Vagina (tissue), 2 donors: ENCODE results near the gene SETBP1. TPM values are rescaled to one million over a fixed set of nuclear protein-coding genes. Genes with fewer than 3 reads are reported as not detected.

Source experiments
- DNase-seq, 2 donors: peaks; one replicate each; pipeline ENCODE4 v3.0.0-alpha.2; 2017; ENCODE audit errors: extremely low spot score in 2 of 2
- H3K27ac ChIP-seq: fragments of 200-600 bp; sonication (generic); one replicate; pipeline ENCODE4 v1.5.1; 2019
- H3K27me3 ChIP-seq: fragments of 200-600 bp; sonication (generic); one replicate; pipeline ENCODE4 v1.5.1; 2019
- H3K36me3 ChIP-seq, 2 donors: fragments of 200-600 bp; sonication (generic); one replicate each; pipeline ENCODE4 v1.5.1; 2017 to 2019
- H3K4me1 ChIP-seq: fragments of 200-600 bp; sonication (generic); one replicate; pipeline ENCODE4 v1.5.1; 2019
- H3K4me3 ChIP-seq, 2 donors: fragments of 200-600 bp; sonication (generic); 1 replicate in 1 of 2; 2 replicates in 1 of 2; pipeline ENCODE4 v1.5.1; 2016 to 2019
- H3K9me3 ChIP-seq: fragments of 200-600 bp; sonication (generic); one replicate; pipeline ENCODE4 v1.5.1; 2019
- POLR2A ChIP-seq, 2 donors: fragments of 450-650 bp; IDR thresholded peaks; one replicate each; pipeline ENCODE4 v1.6.1; 2017; ENCODE audit warnings: antibody characterized with exemption in 2 of 2, mild to moderate bottlenecking in 2 of 2, moderate library complexity in 2 of 2
- POLR2AphosphoS5 ChIP-seq, 2 donors: sonication (generic); formaldehyde crosslinking; IDR thresholded peaks; one replicate each; pipeline ENCODE4 v1.9.0; 2017; ENCODE audit warnings: antibody characterized with exemption in 2 of 2, mild to moderate bottlenecking in 2 of 2, low read depth in 1 of 2; ENCODE audit not compliant: insufficient read depth in 1 of 2
- intact Hi-C: fragments of 100-400 bp; cut with DNase I; formaldehyde crosslinking; loops from one replicate; pipeline ENCODE4 v1.15.1; 2023
- total RNA-seq: library from RNA; depleted of rRNA; stranded (reverse); fragments of >200 nt; gene quantifications from one replicate; pipeline ENCODE4 v1.2.3, GENCODE V29; 2016
- TF ChIP-seq, protein P1 (sequence below), 3 experiments: fragments of 450-650 bp in 2 of 3; fragments of 200-600 bp in 1 of 3; sonication (generic) in 1 of 3; IDR thresholded peaks; one replicate each; pipeline ENCODE4 v1.5.1; 2017 to 2019; ENCODE audit warnings: antibody characterized with exemption in 3 of 3, mild to moderate bottlenecking in 2 of 3, moderate library complexity in 2 of 3

The SETBP1 gene
- total RNA-seq, 1 donor from 2014 or later, result 38.1 TPM

DNA sequence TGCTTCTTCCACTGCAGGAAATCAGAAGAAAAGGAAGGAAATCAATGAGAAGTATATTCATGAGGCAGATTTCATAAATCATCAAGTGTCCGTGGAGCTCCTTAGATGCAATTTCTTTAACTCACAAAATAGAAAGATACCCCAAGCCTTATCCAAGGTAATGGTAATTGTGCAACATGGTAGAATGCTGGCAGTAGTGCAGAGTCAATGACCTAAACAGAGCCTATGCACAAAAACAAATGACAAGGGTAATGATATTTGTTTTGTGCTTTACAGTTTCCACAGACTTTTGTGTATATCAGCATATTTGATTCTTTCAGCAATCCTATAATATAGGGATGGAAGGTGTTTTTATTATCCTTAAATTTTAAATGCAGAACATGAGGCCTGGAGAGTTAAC lies 102.7 kb downstream of the SETBP1 start:
- H3K9me3 ChIP-seq, result no peaks in the 10 kb centered on the region
- intact Hi-C loops, result no loop called here
- H3K27ac ChIP-seq, result no peak overlapping the region
- TF ChIP-seq, protein P1, sequence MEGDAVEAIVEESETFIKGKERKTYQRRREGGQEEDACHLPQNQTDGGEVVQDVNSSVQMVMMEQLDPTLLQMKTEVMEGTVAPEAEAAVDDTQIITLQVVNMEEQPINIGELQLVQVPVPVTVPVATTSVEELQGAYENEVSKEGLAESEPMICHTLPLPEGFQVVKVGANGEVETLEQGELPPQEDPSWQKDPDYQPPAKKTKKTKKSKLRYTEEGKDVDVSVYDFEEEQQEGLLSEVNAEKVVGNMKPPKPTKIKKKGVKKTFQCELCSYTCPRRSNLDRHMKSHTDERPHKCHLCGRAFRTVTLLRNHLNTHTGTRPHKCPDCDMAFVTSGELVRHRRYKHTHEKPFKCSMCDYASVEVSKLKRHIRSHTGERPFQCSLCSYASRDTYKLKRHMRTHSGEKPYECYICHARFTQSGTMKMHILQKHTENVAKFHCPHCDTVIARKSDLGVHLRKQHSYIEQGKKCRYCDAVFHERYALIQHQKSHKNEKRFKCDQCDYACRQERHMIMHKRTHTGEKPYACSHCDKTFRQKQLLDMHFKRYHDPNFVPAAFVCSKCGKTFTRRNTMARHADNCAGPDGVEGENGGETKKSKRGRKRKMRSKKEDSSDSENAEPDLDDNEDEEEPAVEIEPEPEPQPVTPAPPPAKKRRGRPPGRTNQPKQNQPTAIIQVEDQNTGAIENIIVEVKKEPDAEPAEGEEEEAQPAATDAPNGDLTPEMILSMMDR (IDR thresholded peaks at IDR 0.05), result no peak
- TF ChIP-seq POLR2AphosphoS5 (IDR thresholded peaks at IDR 0.05; ENCODE audit: insufficient read depth in 1 of 2, low read depth in 1 of 2) (no peak), POLR2A (IDR thresholded peaks at IDR 0.05) (no peak)
- no peaks in the 10 kb centered on the region for H3K36me3 ChIP-seq
- no peak for DNase-seq
- peaks cover 22% of the 10 kb centered on the region for H3K4me1 ChIP-seq
- no peaks in the 10 kb centered on the region for H3K27me3 ChIP-seq
- H3K4me3 ChIP-seq, result no peak overlapping the region

DNA sequence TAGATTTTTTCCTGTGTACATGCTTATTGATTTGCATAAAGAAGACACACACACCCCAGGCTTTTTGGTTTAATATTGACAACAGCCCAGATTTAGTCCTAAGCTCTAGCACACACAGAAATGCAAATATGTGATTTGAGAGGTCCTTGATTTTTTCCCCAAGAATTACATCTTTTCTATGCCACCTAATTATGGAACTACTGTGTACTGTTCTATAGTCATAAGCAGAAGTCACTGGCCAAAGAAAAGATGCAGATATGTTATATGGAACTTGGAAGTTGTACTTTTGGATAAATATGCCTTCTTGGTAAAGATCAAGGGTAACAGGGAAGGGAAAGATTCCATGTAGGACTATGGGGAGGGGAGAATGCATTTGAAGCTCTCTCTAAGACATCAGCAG lies 105.6 kb downstream of the SETBP1 start:
- Histone ChIP-seq H3K4me3 (no peak overlapping the region), H3K36me3 (no peaks in the 10 kb centered on the region), H3K27ac (no peak overlapping the region), H3K9me3 (no peaks in the 10 kb centered on the region), H3K4me1 (peaks cover 31% of the 10 kb centered on the region), H3K27me3 (no peaks in the 10 kb centered on the region)
- intact Hi-C loops, result no loop called here
- no peak for DNase-seq
- TF ChIP-seq POLR2A (IDR thresholded peaks at IDR 0.05) (no peak), POLR2AphosphoS5 (IDR thresholded peaks at IDR 0.05; ENCODE audit: insufficient read depth in 1 of 2, low read depth in 1 of 2) (no peak)
- TF ChIP-seq, protein P1 (IDR thresholded peaks at IDR 0.05), result no peak

- Histone ChIP-seq H3K27me3 (no peaks in the 10 kb centered on the region), H3K4me3 (no peak overlapping the region), H3K27ac (no peak overlapping the region), H3K9me3 (no peaks in the 10 kb centered on the region), H3K36me3 (no peaks in the 10 kb centered on the region), H3K4me1 (peaks cover 35% of the 10 kb centered on the region)
- TF ChIP-seq POLR2AphosphoS5 (IDR thresholded peaks at IDR 0.05; ENCODE audit: insufficient read depth in 1 of 2, low read depth in 1 of 2) (no peak), POLR2A (IDR thresholded peaks at IDR 0.05) (no peak)
- TF ChIP-seq, protein P1 (IDR thresholded peaks at IDR 0.05), result no peak
- no peak for DNase-seq
- intact Hi-C loops, result no loop called here
Observed at GRCh38 chr18:44786688-44787087, 106.0 kb downstream of the SETBP1 start.

- Histone ChIP-seq H3K27me3 (no peaks in the 10 kb centered on the region), H3K27ac (peak overlapping the region; percentile 40), H3K36me3 (no peaks in the 10 kb centered on the region), H3K4me3 (no peak overlapping the region), H3K4me1 (peaks cover 45% of the 10 kb centered on the region), H3K9me3 (no peaks in the 10 kb centered on the region)
- DNase-seq, result no peak
- intact Hi-C loops, result no loop called here
- no peak for TF ChIP-seq POLR2AphosphoS5 (IDR thresholded peaks at IDR 0.05; ENCODE audit: insufficient read depth in 1 of 2, low read depth in 1 of 2)
- no peak for TF ChIP-seq POLR2A (IDR thresholded peaks at IDR 0.05)
- TF ChIP-seq, protein P1 (IDR thresholded peaks at IDR 0.05), result no peak
Observed at GRCh38 chr18:44788334-44788733, 107.6 kb downstream of the SETBP1 start.

- Histone ChIP-seq H3K4me3 (no peak overlapping the region), H3K9me3 (no peaks in the 10 kb centered on the region), H3K27ac (peak overlapping the region; percentile 78), H3K36me3 (no peaks in the 10 kb centered on the region), H3K27me3 (no peaks in the 10 kb centered on the region), H3K4me1 (peaks cover 46% of the 10 kb centered on the region)
- TF ChIP-seq, protein P1 (IDR thresholded peaks at IDR 0.05), result no peak
- TF ChIP-seq POLR2AphosphoS5 (IDR thresholded peaks at IDR 0.05; ENCODE audit: insufficient read depth in 1 of 2, low read depth in 1 of 2), result no peak
- TF ChIP-seq POLR2A (IDR thresholded peaks at IDR 0.05), result no peak
- intact Hi-C loops, result no loop called here
- DNase-seq, result no peak
Observed at GRCh38 chr18:44789710-44790109, 109.0 kb downstream of the SETBP1 start.
